GM11168 (cell line): ENCODE results near the gene IRF2BP2.

Source experiments
- in situ Hi-C: fragments of 300-500 bp; cut with MboI; formaldehyde crosslinking; loops from one replicate; pipeline ENCODE4 v1.12.0; 2022; ENCODE audit warnings: low sequenced_read_pairs; ENCODE audit not compliant: unreplicated experiment

Gene IRF2BP2

GRCh38 chr1:234564035-234565029 lies 45.6 kb downstream of the IRF2BP2 start:
- in situ Hi-C loops = no loop called here

GRCh38 chr1:234562334-234562733 lies 47.6 kb downstream of the IRF2BP2 start:
- in situ Hi-C loops = no loop called here

- in situ Hi-C loops = no loop called here
Measured at GRCh38 chr1:234561319-234561718, 48.7 kb downstream of the IRF2BP2 start.

GRCh38 chr1:234559902-234560676 lies 49.9 kb downstream of the IRF2BP2 start:
- in situ Hi-C loops = no loop called here

GRCh38 chr1:234559152-234559901 lies 50.7 kb downstream of the IRF2BP2 start:
- in situ Hi-C loops = no loop called here

GRCh38 chr1:234558330-234558836 lies 51.6 kb downstream of the IRF2BP2 start:
- in situ Hi-C loops = no loop called here

GRCh38 chr1:234556245-234556943 lies 53.6 kb downstream of the IRF2BP2 start:
- in situ Hi-C loops = no loop called here

- in situ Hi-C loops = no loop called here
Measured at GRCh38 chr1:234555390-234556024, 54.5 kb downstream of the IRF2BP2 start.

- in situ Hi-C loops = no loop called here
Measured at GRCh38 chr1:234554698-234555311, 55.2 kb downstream of the IRF2BP2 start.
